Adipose tissue (tissue), 3 donors: ENCODE data around the gene APLP1. TPM values are rescaled to one million over a fixed set of nuclear protein-coding genes. Genes with fewer than 3 reads are reported as not detected.
"Not testable (repeated sequence)": the region's sequence is repeated elsewhere in the genome, so short reads cannot be mapped to it uniquely, and the experiment has no call there.

ENCODE experiments used
- H3K27ac ChIP-seq: one replicate; pipeline ENCODE4 v1.5.1; 2013; ENCODE audit warnings: low read depth, low read length
- WGBS, 3 donors: extraction: QIAGEN DNeasy Blood & Tissue Kit; methylation state at CpG; one replicate each; pipeline ENCODE4 v1.1.7; 2013; 5-methylcytosine and 5-hydroxymethylcytosine counted together
- polyA plus RNA-seq, 3 donors: library from polyadenylated mRNA; stranded (reverse); fragments of 200-250 nt; gene quantifications; one replicate each; pipeline ENCODE4 v1.2.3, GENCODE V29; 2013
- donor health status: healthy with polysubstance abuse.
- donor health status: Bipolar disorder and iron deficiency.
- donor health status: healthy.

The APLP1 gene
- polyA plus RNA-seq = 10 to 100 TPM in 1 of 3 donors, 1 to 10 TPM in 2; 3.0 to 33.6 (median 6.4) TPM

DNA sequence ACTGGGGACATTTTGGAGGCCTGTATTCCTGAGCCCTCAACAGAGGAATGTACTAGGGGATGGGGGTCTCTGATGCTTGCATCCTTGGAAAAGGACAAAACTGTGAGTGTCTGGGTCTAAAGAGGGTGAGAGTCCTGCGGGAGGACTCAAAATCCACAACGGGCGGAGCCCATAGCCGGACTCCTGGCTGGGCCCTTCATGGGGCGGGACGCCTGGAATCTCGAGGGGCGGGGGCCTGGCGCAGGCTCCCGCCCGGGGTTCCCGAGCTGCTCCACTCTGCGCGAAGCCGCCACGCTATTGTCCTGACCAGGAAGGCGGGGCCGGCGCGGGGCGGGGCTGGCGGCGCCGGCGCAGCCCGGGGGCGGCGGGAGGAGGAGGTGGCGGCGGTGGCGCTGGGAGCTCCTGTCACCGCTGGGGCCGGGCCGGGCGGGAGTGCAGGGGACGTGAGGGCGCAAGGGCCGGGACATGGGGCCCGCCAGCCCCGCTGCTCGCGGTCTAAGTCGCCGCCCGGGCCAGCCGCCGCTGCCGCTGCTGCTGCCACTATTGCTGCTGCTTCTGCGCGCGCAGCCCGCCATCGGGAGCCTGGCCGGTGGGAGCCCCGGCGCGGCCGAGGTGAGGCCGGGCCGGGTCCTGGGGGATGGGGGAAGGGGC is at the start of gene APLP1:
TSS of gene APLP1 (plus strand) at position 403 of the 651 bp plus-strand sequence. CDS start at position 466, 63 bp downstream.
- 0 to 2% (median 0%) methylated on average over 26 to 59 of the region's 60 CpGs for WGBS, 3 donors
- no peak within 1 kb of the TSS for H3K27ac ChIP-seq

DNA sequence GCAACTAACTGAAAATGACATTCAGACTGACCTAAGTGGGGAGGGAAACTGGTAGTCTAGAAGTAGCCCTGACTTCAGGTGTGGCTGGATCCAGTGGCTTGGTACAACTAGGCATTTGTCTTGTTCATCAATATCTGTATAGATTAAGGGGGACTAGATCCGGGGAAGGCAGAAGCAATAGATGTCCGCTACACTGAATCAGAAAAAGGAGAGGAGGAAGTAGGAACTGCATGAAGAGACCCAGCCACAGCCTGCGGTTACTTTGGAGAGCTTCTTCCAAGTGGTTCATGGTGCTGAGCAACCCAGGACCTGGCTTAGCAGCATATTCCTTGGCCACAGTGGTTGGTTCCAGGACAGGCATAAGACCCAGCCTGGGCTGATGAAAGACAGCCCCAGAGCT is 45.8 kb upstream of the APLP1 start:
- H3K27ac ChIP-seq = no peak overlapping the region
- WGBS, 3 donors = 54 to 82% (median 64%) methylated on average over 3 of the region's 3 CpGs

DNA sequence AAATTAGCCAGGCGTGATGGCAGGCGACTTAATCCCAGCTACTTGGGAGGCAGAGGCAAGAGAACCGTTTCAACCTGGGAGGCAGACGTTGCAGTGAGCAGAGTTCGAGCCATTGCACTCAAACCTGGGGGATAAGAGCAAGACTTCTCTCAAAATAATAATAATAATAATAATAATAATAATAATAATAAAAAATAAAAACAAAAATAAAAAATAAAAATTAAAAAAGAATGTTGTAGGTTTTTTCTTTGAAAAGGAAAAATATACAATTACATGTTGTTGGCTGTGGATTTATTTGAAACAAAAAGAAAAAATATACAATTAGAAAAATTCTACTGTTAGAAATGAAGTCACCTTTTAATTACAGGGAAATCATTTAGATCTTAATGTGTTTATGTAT is 44.2 kb upstream of the APLP1 start:
- no peak overlapping the region for H3K27ac ChIP-seq
- 80 to 94% (median 87%) methylated on average over 5 of the region's 5 CpGs for WGBS, 3 donors

DNA sequence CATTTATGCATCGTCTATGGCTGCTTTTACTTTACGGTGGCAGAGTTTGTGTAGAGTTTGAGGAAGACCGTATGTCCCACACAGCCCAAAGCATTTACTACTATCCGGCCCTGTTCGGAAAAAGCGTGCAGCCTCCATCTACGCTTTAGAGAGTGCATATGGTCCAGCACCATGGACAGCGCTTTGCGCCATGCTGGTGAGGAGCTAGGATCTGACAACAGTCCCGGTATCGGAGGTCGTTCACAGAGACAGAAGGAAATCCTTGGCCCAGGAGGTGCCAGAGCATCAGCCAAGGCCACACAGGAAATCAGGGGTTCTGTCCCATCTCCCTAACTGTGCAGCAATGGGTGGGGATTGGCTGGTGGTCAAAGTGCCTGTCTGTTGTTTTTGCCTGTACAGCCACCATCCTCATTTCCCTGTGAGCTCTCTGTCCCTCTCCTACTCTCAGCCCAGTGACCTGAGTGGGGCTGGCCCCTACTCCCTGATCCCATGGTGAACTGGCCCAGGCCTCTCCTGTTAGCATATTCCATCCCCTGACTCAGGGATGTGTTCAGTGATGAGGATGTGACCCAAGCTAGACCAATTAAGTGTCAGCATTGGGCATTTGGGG is 39.6 kb upstream of the APLP1 start:
- 7 to 55% (median 16%) methylated on average over 12 of the region's 12 CpGs for WGBS, 3 donors
- H3K27ac ChIP-seq = no peak overlapping the region

DNA sequence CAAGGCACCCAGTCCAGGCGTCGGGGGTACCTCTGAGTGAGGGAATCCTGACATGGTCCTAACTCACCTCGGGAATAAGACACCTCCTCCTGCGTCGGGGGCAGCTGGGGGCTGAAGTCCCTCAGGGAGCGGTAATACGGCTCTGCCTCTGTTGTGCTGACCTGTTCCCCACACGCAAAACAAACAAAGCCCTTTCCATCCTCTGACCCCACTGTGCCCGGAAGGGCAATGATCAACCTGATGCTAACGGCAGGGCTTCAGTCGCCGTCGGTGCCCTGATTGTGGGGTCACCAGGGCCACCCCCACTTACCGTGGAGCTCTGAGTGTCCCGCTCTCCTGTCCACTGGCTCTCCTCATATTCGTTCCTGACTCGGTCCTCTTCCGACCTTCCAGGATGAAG is 37.4 kb upstream of the APLP1 start:
- H3K27ac ChIP-seq = no peak overlapping the region
- WGBS, 3 donors = 74 to 84% (median 75%) methylated on average over 18 of the region's 18 CpGs

DNA sequence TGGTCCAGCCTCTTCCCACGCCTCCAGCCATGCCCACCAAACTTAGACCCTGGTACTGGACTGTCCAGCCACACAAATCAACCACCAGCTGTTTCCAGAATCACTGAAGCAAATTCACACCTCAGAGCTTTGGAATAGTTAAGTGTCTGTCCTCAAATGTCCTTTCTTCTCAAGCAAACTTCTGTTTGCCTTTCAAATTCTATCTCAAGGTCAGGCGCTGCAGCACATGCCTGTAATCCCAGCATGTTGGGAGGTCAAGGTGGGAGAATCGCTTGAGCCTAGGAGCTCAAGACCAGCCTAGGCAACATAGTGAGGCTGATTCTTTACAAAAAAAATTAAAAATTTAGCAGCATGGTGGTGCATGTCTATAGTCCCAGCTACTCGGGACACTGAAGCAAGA is 36.3 kb upstream of the APLP1 start:
- WGBS, 3 donors = 27 to 79% (median 74%) methylated on average over 4 of the region's 4 CpGs
- no peak overlapping the region for H3K27ac ChIP-seq

DNA sequence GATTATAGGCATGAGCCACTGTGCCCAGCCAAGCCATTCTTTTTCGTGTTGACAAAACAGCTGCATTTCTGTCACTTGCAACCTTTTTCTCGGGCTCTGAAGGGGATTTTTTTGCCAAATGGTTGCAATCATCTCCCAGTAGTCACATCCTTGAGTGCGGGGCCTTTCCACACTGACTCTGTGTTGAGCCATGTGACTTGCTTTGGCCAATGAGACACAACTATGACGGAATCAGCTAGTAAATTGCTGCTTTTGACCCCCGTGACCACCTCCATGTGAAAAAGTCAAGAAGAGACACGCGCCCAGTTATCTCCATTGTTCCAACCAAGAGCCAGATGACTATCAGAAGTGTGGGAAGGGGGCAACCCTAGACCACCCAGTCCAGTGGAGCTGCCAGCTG is 34.4 kb upstream of the APLP1 start:
- H3K27ac ChIP-seq = no peak overlapping the region
- 53 to 71% (median 65%) methylated on average over 7 of the region's 7 CpGs for WGBS, 3 donors

DNA sequence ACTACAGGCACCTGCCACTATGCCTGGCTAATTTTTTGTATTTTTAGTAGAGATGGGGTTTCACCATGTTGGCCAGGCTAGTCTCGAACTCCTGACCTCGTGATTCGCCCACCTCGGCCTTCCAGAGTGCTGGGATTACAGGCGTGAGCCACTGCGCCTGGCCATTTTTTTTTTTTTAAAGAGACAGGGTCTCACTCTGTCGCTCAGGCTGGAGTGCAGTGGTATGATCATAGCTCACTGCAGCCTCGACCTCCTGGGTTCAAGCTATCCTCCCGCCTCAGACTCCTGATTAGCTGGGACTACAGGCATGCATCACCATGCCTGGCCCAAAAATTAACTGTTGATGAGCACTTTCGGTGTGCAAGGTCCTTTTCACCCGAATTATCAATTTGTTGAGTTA is 32.3 kb upstream of the APLP1 start:
- 55 to 68% (median 63%) methylated on average over 11 of the region's 11 CpGs for WGBS, 3 donors
- not testable (repeated sequence) for H3K27ac ChIP-seq

DNA sequence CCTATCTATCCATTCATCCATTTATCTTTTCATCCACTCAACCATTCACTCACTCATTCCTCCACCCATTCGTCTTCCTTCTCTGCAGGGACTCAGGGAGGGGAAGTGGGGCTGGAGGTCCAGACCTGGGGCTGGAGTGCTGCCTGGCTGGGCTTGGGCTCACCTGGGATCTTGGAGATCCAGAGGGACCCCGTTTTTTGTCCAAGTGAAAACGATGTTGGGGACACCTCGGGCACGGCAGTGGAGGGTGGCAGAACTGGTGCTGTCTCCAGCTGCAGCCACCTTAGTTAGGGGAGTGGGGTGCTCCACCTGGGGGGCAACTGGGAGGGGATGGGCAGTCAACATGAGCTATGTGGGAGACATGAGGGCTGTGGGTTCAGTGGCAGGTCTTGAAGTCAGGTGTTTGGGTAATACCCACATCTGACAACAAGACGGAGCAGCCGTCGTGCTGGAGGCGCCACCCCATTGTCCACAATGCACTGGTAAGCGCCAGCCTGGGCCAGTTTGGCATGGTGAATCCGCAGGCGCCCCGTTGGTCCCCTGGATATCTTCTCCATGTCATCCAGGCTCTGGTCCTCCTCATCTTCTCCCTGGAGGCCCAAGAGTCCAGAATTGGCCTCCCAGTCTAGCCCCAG is 26.3 kb upstream of the APLP1 start:
- H3K27ac ChIP-seq = no peak overlapping the region
- 85 to 87% (median 86%) methylated on average over 13 of the region's 13 CpGs for WGBS, 3 donors

DNA sequence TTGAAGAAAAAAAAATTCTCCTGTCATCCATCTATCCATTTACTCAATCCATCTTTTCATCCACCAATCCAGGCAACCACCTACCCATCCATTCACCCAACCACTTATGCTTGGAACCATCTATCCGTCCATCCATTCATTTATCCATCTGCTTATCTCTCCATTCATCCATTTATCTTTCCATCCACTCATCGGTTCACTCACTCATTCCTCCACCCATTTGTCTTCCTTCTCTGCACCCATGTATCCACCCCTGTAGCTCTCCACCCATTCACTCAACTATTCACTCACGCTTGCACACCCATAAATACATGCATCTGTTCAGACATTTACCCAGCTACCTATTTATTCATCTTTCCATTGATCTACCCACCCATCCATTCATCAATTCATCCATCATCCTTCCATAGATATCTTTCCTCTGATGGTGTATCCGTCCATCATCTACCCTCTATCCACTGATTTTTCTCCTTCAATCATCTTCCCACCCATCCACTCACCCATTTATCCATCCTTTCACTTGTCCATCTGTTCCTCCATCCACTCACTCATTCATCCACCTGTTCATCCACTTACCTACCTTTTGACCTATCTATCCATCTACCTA is 25.6 kb upstream of the APLP1 start:
- H3K27ac ChIP-seq = no peak overlapping the region
- 83 to 93% (median 87%) methylated on average over 4 of the region's 4 CpGs for WGBS, 3 donors

DNA sequence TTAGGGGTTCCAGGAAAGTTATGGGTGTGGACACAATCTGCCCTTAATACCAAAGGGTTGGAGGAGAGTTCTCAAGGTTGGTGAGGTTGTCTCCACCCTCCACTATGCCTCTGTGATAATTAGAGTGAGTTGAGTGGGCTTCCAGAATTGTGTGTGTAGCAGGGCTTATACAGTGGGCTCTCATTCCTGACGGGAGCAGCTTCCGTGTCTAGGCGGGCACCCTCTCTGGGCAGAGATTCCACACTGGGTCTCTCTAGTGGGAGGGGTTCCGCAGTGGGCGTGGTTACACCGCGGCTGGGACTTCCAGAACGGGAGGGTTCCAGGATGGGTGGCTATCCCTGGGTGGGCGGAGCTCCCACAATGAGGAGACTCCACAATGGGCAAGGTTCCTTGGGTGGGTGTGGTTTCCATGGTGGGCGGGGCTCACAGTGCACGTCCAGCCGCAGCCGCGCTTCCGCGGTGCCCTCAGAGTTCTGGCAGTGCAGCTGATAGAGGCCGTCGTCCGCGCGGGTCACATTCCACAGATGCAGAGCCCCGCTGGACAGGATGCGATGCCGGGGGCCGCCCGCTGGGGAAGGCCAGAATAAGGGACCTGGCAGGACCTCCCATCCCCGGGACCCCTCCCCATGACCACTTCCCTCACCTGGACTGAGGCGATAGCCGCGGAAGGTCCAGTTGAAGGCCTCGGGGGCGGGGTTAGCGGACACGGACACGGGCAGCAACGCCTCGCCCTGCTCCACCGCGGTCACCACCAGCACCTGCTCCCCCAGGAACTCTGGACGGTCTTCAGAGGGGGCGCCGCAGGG is 24.5 kb upstream of the APLP1 start:
- H3K27ac ChIP-seq = no peak overlapping the region
- 12 to 34% (median 15%) methylated on average over 42 of the region's 42 CpGs for WGBS, 3 donors

DNA sequence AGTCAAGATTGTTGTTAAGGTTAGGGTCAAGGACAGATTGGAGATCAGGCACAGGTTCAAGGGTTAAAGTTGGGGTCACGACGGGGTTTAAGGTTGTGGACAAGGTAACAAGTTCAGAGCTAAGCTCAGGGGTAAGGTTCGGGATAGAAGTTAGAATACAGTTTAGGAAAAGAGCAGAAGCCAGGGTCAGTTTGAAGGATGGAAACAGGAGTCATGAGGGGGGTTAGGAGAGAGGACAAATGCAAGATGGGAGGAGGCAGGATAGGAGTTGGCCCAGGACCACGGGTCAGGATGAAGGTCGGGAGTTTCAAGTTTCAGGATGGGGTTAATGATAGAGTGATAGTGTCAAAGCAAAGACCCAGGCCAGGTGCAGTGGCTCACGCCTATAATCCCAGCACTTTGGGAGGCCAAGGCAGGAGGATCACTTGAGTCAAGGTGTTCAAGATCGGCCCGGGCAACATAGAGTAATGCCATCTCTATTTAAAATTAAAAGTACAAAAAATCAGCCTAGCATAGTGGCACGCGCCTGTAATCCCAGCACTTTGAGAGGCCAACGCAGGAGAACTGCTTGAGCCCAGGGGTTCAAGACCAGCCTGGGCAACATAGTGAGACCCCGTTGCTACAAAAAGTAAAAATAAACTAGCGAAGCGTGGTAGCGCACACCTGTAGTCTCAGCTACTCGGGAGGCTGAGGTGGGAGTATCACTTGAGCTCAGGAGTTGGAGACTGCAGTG is 23.7 kb upstream of the APLP1 start:
- WGBS, 3 donors = 55 to 64% (median 63%) methylated on average over 16 of the region's 16 CpGs
- H3K27ac ChIP-seq = no peak overlapping the region

DNA sequence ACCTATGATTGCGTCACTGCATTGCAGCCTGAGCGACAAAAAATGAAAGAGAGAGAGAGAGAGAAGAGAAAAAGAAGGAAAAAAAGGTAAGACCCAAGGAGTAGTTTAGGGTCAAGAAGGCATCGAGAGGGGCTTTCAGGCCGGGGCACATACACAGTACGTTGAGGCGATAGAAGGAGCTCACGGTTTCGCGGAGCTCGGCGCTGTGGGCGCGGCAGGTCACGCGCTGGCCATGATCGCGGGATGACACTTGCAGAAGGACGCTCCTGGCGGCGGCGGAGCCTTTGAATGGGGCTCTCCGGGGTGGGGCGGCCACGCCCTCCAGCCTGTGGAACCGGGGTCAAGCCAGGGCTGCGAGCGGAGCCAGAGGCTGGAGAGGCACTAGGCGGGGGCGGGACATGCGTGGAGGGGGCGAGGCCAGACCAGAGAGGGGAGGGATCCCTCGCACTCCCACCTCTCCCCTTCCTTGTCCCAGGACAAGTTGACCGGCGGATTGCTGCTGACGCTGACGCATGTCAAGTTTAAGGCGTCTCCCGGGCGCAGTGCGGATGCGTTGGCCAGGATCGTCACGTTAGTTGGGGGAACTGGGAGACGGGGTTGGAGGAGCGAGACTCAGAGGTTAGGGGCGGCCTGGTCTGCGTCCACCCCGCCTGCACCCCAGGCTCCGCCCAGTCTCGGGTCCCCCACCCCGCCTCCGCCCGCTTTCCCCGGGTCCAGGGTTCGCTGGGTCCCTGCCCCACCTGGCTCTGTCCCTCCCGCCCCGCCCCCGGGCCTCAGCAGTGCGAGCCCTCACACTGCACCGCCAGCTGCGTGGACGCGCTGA is 22.9 kb upstream of the APLP1 start:
- H3K27ac ChIP-seq = no peak overlapping the region
- 5 to 6% (median 6%) methylated on average over 51 to 63 of the region's 63 CpGs for WGBS, 3 donors

DNA sequence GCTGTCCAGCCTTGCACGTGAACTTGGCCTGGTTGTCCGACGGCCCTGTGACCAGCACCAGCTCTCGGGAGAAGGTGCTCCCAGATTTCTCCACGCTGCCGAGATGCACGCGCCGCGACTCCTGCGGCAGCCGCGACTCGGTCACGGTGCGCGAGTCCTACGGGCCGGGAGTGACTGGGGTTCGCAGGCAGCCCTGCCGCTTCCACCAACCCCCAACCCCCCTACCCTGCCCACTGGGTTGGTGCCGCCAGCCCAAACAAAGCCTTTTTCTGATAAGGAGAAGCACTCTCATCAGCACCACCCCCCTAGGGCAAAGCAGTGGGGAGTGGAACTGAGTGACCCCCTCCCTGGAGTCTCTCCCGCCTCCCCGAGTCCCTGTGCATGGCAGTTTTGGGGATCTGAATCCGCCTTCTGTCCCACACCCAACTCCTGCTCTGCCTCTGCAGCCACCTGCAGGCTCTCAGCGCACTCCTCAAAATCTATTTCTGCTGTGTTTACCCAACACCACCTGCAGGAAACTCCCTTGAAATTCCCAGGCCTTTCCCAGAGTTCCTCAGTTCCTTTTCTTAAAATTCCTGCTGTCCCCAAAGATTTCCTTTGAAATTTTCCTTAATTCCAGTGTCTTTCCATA is 22.2 kb upstream of the APLP1 start:
- 4 to 7% (median 5%) methylated on average over 26 of the region's 26 CpGs for WGBS, 3 donors

DNA sequence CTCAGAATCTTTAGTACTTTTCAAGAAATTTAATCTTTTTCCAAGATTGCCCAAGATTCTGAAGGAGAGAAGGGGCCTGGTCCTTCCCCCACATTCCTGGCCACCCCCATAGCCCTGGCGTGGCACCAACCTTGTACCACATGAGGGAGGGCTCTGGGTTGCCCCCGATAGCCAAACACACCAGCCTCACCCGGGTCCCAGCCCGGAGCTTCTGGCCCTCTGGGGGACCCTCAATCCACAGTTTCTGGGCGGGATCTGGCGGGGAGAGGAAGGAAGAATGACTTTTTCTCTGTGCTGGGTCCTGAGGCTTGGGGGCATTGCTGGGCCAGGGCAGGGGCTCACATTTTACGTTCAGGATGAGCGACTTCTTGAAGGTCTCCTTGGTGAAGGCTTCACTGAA is 20.5 kb upstream of the APLP1 start:
- 70 to 91% (median 78%) methylated on average over 8 of the region's 8 CpGs for WGBS, 3 donors
- no peak overlapping the region for H3K27ac ChIP-seq

More for the DNA sequence above, 22.2 kb upstream of the APLP1 start:
- no peak overlapping the region for H3K27ac ChIP-seq

DNA sequence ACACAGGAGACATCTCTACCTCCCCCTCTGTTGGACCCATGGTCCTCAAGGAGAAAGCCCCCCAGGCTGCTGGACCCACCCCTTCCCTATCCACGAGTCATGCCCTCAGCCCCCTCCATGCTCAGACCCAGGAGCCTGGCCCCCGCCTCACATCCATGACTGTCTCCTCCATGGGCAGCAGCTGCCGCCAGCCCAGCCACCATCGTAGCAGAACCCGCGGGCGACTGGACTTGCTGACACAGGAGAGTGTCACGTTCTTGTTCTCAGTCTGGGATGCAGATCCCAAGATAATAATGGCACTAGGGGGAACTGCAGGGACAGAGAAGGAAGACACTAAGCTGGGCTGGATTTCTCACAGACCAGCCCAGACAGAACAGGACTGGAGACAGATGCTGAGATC is 19.9 kb upstream of the APLP1 start:
- 73 to 81% (median 77%) methylated on average over 8 of the region's 8 CpGs for WGBS, 3 donors
- H3K27ac ChIP-seq = no peak overlapping the region
